ENCODE results near the gene TIAM1. TPM values are rescaled to one million over a fixed set of nuclear protein-coding genes. Genes with fewer than 3 reads are reported as not detected.

Gene TIAM1
- total RNA-seq, 1 experiment from 2014 or later, result 18.8 TPM

DNA sequence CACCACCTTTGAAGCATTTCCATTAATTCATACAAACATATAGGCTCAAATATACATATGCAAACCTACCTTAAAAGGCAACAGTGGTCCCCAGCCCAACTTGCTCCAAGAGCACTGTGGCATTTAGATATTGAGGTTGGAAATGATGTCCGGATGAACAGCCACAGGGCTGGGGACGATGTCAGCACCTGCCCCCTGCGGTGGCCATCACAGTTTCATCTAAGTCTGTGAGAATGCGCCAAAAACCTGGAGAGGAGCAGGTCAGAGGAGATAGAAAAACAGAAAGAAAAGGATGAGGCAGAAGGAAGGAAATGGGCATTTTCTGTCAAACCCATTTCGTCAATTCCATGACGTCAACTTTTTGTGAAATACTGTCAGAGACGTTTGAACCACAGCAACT lies 67.4 kb downstream of the TIAM1 start:
- no peak overlapping the region for H3K4me3 ChIP-seq (ENCODE audit: insufficient read depth, low read depth, low read length)
- no peak for DNase-seq
- no peaks in the 10 kb centered on the region for H3K36me3 ChIP-seq (replicated peaks; ENCODE audit: control insufficient read depth, insufficient read depth, low read length)
- H3K27me3 ChIP-seq (ENCODE audit: control insufficient read depth, insufficient read depth, low read length), result no peaks in the 10 kb centered on the region

DNA sequence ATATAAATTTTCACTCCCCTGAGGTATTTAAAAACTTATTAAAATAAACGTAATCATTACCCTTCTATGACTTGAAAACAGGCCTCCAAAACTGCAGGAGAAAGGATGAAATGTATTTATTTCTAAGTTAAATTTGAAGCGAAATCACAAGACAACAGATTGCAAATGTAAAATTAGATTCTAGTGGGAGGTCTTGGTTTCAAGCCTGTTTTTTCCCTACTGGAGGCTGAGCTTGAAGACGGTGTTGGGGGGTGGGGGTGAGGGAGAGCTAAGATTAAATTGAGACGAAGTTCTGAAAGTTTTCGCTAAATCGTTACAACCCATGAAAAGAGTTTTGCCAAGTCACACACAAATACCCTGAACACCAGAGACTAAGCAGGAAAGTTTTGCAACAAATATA lies 68.2 kb downstream of the TIAM1 start:
- no peak overlapping the region for H3K4me3 ChIP-seq (ENCODE audit: insufficient read depth, low read depth, low read length)
- DNase-seq, result no peak

DNA sequence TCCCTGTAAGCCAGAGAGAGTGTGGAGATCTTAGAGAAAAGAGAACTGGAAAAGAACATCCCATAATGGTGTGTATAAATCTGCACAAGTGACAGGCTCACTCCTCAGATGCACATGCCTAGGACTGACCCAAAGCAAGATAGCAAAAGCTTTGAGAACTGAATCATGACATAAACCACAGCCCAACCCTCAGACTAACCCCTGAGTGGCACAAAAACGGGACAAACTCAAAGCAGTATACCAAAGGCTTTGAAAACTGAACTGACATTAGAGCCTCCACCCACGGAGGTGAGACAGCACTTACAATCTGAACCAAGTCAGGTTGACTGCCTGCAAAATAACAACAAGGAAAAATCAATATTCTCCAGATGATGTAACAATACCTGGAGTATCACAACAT lies 70.8 kb downstream of the TIAM1 start:
- H3K36me3 ChIP-seq (replicated peaks; ENCODE audit: control insufficient read depth, insufficient read depth, low read length), result no peaks in the 10 kb centered on the region
- no peak overlapping the region for H3K4me3 ChIP-seq (ENCODE audit: insufficient read depth, low read depth, low read length)
- no peak for DNase-seq
- H3K27me3 ChIP-seq (ENCODE audit: control insufficient read depth, insufficient read depth, low read length), result no peaks in the 10 kb centered on the region

More for the DNA sequence above, 68.2 kb downstream of the TIAM1 start:
- no peaks in the 10 kb centered on the region for H3K27me3 ChIP-seq (ENCODE audit: control insufficient read depth, insufficient read depth, low read length)
- H3K36me3 ChIP-seq (replicated peaks; ENCODE audit: control insufficient read depth, insufficient read depth, low read length), result no peaks in the 10 kb centered on the region

DNA sequence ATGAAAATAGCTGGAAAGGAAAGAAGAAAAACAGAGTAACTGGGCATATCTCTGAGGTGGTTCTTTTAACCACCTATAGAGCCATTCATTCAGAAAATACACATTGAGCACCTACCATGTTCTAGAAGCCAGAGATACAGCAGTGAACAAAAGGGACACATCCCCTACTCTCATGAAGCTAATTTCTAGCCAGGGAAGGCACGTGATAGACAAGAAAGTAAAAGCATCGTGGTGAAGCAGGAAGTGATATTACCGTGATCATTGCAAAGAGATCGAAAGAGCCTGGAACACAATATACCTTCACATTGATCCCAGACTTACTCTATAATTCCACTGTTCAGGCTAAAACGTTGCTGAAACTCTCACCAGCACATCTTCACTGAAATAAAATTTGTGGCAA lies 76.0 kb downstream of the TIAM1 start:
- Histone ChIP-seq H3K4me3 (ENCODE audit: insufficient read depth, low read depth, low read length) (no peak overlapping the region), H3K27me3 (ENCODE audit: control insufficient read depth, insufficient read depth, low read length) (no peaks in the 10 kb centered on the region), H3K36me3 (replicated peaks; ENCODE audit: control insufficient read depth, insufficient read depth, low read length) (no peaks in the 10 kb centered on the region)
- DNase-seq, result no peak

DNA sequence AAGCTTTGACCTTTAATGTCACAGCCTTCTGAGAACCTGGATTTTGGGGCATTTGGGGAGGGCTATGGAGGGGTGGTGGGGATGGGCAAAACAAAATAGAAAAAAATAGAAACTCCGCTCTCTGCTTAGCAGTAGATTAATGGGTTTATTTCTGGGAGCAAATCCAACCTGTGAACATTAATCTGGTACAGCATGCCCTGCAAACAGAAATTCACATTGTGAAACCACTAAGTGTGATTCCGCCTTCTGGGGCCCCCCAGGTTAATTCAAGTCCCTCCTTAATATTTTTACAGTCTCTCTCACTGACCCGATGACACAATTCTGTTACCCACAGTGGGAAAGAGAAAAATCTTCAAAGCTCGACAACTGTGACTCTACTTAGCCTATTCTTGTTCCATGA lies 76.4 kb downstream of the TIAM1 start:
- Histone ChIP-seq H3K36me3 (replicated peaks; ENCODE audit: control insufficient read depth, insufficient read depth, low read length) (no peaks in the 10 kb centered on the region), H3K4me3 (ENCODE audit: insufficient read depth, low read depth, low read length) (no peak overlapping the region), H3K27me3 (ENCODE audit: control insufficient read depth, insufficient read depth, low read length) (no peaks in the 10 kb centered on the region)
- no peak for DNase-seq

GRCh38 chr21:31266241-31266640 lies 77.8 kb downstream of the TIAM1 start:
- DNase-seq, result no peak
- H3K4me3 ChIP-seq (ENCODE audit: insufficient read depth, low read depth, low read length), result no peak overlapping the region
- H3K36me3 ChIP-seq (replicated peaks; ENCODE audit: control insufficient read depth, insufficient read depth, low read length), result no peaks in the 10 kb centered on the region
- no peaks in the 10 kb centered on the region for H3K27me3 ChIP-seq (ENCODE audit: control insufficient read depth, insufficient read depth, low read length)

- Histone ChIP-seq H3K4me3 (ENCODE audit: insufficient read depth, low read depth, low read length) (no peak overlapping the region), H3K27me3 (ENCODE audit: control insufficient read depth, insufficient read depth, low read length) (no peaks in the 10 kb centered on the region), H3K36me3 (replicated peaks; ENCODE audit: control insufficient read depth, insufficient read depth, low read length) (no peaks in the 10 kb centered on the region)
- no peak for DNase-seq
Observed at GRCh38 chr21:31265366-31266013, 78.6 kb downstream of the TIAM1 start.

DNA sequence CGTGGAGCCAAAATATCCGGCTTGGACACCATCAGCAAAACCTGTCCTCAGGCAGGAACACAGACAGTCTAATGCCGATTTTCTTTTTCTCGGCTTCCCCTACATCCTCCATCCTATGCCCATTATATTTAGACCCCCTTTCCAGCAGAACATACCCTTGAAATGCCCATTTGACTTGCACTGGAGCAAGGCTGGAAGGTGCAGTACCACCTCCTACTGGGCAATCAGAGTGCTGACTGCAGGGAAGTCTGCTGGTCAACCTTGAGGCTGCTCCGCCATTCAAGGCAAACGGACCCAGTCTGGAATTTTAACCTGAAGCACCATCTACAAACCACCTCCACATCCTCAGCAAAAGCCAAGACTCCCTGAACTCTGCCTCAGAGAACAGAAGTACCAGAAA lies 79.5 kb downstream of the TIAM1 start:
- no peaks in the 10 kb centered on the region for H3K36me3 ChIP-seq (replicated peaks; ENCODE audit: control insufficient read depth, insufficient read depth, low read length)
- no peak overlapping the region for H3K4me3 ChIP-seq (ENCODE audit: insufficient read depth, low read depth, low read length)
- H3K27me3 ChIP-seq (ENCODE audit: control insufficient read depth, insufficient read depth, low read length), result no peaks in the 10 kb centered on the region
- DNase-seq, result no peak

DNA sequence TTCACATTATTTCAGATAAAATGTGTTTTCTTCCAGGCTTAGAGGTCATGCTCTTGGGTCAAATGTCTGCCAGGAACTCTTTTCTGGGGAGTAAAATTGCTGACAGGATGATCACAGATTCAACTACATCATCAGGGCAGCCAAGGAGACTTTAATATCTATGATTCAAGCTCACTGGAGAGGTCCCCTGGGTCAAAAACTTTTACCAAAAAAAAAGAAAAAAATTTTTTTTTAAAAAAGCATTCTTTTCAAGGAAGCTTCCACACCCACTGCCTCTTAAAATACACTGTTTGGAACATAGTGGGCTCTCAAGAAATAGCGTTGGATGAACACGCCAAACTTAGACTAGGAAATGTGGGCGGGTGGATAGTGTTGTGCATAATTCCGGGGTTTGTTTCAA lies 81.3 kb downstream of the TIAM1 start:
- no peak overlapping the region for H3K4me3 ChIP-seq (ENCODE audit: insufficient read depth, low read depth, low read length)
- H3K27me3 ChIP-seq (ENCODE audit: control insufficient read depth, insufficient read depth, low read length), result no peaks in the 10 kb centered on the region
- no peak for DNase-seq
- H3K36me3 ChIP-seq (replicated peaks; ENCODE audit: control insufficient read depth, insufficient read depth, low read length), result no peaks in the 10 kb centered on the region

GRCh38 chr21:31261759-31262158 lies 82.3 kb downstream of the TIAM1 start:
- H3K36me3 ChIP-seq (replicated peaks; ENCODE audit: control insufficient read depth, insufficient read depth, low read length), result no peaks in the 10 kb centered on the region
- H3K4me3 ChIP-seq (ENCODE audit: insufficient read depth, low read depth, low read length), result no peak overlapping the region
- no peaks in the 10 kb centered on the region for H3K27me3 ChIP-seq (ENCODE audit: control insufficient read depth, insufficient read depth, low read length)
- no peak for DNase-seq

GRCh38 chr21:31260790-31261189 lies 83.3 kb downstream of the TIAM1 start:
- Histone ChIP-seq H3K36me3 (replicated peaks; ENCODE audit: control insufficient read depth, insufficient read depth, low read length) (no peaks in the 10 kb centered on the region), H3K4me3 (ENCODE audit: insufficient read depth, low read depth, low read length) (no peak overlapping the region), H3K27me3 (ENCODE audit: control insufficient read depth, insufficient read depth, low read length) (no peaks in the 10 kb centered on the region)
- DNase-seq, result no peak

- DNase-seq, result no peak
- H3K36me3 ChIP-seq (replicated peaks; ENCODE audit: control insufficient read depth, insufficient read depth, low read length), result no peaks in the 10 kb centered on the region
- H3K4me3 ChIP-seq (ENCODE audit: insufficient read depth, low read depth, low read length), result no peak overlapping the region
- H3K27me3 ChIP-seq (ENCODE audit: control insufficient read depth, insufficient read depth, low read length), result no peaks in the 10 kb centered on the region
Observed at GRCh38 chr21:31258073-31258472, 86.0 kb downstream of the TIAM1 start.

DNA sequence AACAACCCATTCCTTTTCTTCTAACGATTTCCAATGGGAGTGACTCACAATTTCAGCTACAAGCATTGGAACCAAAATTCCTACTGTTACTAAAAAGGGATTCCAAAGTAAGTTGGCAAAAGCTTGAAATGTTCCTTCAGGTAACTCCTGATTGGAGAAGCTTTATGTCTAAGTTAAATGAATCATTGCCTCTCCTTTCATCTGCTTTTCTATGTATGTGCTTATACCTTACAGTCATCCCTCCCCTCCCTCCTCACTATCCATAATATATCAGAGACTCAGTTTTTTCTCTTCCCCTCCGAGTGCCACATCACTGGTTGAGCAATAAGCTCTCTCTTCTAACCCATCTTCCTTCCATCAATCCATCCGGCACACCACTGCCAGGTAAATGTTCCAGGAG lies 86.8 kb downstream of the TIAM1 start:
- Histone ChIP-seq H3K4me3 (ENCODE audit: insufficient read depth, low read depth, low read length) (no peak overlapping the region), H3K36me3 (replicated peaks; ENCODE audit: control insufficient read depth, insufficient read depth, low read length) (no peaks in the 10 kb centered on the region), H3K27me3 (ENCODE audit: control insufficient read depth, insufficient read depth, low read length) (no peaks in the 10 kb centered on the region)
- no peak for DNase-seq

GRCh38 chr21:31255896-31256295 lies 88.2 kb downstream of the TIAM1 start:
- no peaks in the 10 kb centered on the region for H3K36me3 ChIP-seq (replicated peaks; ENCODE audit: control insufficient read depth, insufficient read depth, low read length)

DNA sequence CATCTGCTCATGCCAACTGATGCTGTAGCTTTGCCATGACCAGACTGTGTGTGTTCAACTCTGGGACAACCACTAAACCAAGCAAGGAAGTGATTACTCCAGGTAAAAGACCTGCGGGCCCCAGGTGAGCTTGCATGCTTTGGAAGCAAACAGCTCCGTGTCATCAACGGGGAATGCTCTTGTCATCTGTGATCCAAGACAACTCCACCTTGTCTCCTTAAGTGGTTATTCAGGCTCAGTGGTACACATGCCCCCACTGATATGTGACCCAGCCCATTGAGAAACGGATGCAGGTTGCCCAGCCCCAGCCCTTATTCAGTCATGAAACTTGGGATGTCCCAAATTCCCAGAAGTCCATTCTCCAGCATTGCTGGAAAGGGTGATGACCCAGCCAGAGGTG lies 89.0 kb downstream of the TIAM1 start:
- Histone ChIP-seq H3K4me3 (ENCODE audit: insufficient read depth, low read depth, low read length) (no peak overlapping the region), H3K36me3 (replicated peaks; ENCODE audit: control insufficient read depth, insufficient read depth, low read length) (no peaks in the 10 kb centered on the region), H3K27me3 (ENCODE audit: control insufficient read depth, insufficient read depth, low read length) (no peaks in the 10 kb centered on the region)
- DNase-seq, result no peak

More at GRCh38 chr21:31255896-31256295, 88.2 kb downstream of the TIAM1 start:
- no peak overlapping the region for H3K4me3 ChIP-seq (ENCODE audit: insufficient read depth, low read depth, low read length)
- H3K27me3 ChIP-seq (ENCODE audit: control insufficient read depth, insufficient read depth, low read length), result no peaks in the 10 kb centered on the region
- no peak for DNase-seq

- Histone ChIP-seq H3K36me3 (replicated peaks; ENCODE audit: control insufficient read depth, insufficient read depth, low read length) (peaks cover 2% of the 10 kb centered on the region), H3K27me3 (ENCODE audit: control insufficient read depth, insufficient read depth, low read length) (no peaks in the 10 kb centered on the region), H3K4me3 (ENCODE audit: insufficient read depth, low read depth, low read length) (no peak overlapping the region)
- DNase-seq, result no peak
Observed at GRCh38 chr21:31254131-31254530, 89.9 kb downstream of the TIAM1 start.

Data from H7 (cell line).